Calu3 (cell line): Measurements from ENCODE around the gene ALG6. TPM values are rescaled to one million over a fixed set of nuclear protein-coding genes. Genes with fewer than 3 reads are reported as not detected.

Source experiments
- BruUV-seq: library from RNA; stranded (reverse); fragments of 400-500 nt; replicated peaks from 2 replicates; lab custom pipeline; 2021; lab: Mats Ljungman, UMichigan
- CTCF ChIA-PET: fragments of 300-600 bp; sonication (Branson Sonifier 250); formaldehyde crosslinking; loops from one replicate; lab custom pipeline; 2022; ENCODE audit warnings: antibody characterized with exemption; lab: Charles Lee
- DNase-seq: peaks from one replicate; pipeline ENCODE4 v3.0.0; 2022
- H3K27ac Mint-ChIP-seq: one replicate; pipeline ENCODE4 v1.8.0; 2022; ENCODE audit warnings: mixed read lengths; ENCODE audit not compliant: unreplicated experiment
- H3K27me3 Mint-ChIP-seq: one replicate; pipeline ENCODE4 v1.8.0; 2022; ENCODE audit warnings: mixed read lengths; ENCODE audit not compliant: unreplicated experiment
- H3K36me3 Mint-ChIP-seq: one replicate; pipeline ENCODE4 v1.8.0; 2022; ENCODE audit warnings: mild to moderate bottlenecking, moderate library complexity, mixed read lengths; ENCODE audit not compliant: insufficient read depth, unreplicated experiment
- H3K4me1 Mint-ChIP-seq: one replicate; pipeline ENCODE4 v1.8.0; 2022; ENCODE audit warnings: mild to moderate bottlenecking, low read depth, mixed read lengths; ENCODE audit not compliant: unreplicated experiment
- H3K4me3 Mint-ChIP-seq: one replicate; pipeline ENCODE4 v1.8.0; 2022; ENCODE audit warnings: mild to moderate bottlenecking, low read depth, moderate library complexity, mixed read lengths; ENCODE audit not compliant: unreplicated experiment
- H3K9me3 Mint-ChIP-seq: one replicate; pipeline ENCODE4 v1.8.0; 2022; ENCODE audit warnings: low read depth, mixed read lengths; ENCODE audit not compliant: unreplicated experiment
- CTCF ChIP-seq: fragments of 200-600 bp; IDR thresholded peaks from one replicate; pipeline ENCODE4 v1.8.0; 2022; ENCODE audit warnings: antibody characterized with exemption; ENCODE audit not compliant: unreplicated experiment
- intact Hi-C: fragments of 100-400 bp; cut with micrococcal nuclease; formaldehyde crosslinking; loops from one replicate; pipeline ENCODE4 v1.10.0; 2022; ENCODE audit not compliant: unreplicated experiment
- total RNA-seq: library from RNA; stranded (reverse); gene quantifications from 2 replicates; pipeline ENCODE4 v1.2.3, GENCODE V29; 2022

ALG6 gene
- total RNA-seq, 1 experiment from 2014 or later = 24.0 TPM

- no peak for DNase-seq
- H3K27me3 Mint-ChIP-seq = no peaks in the 10 kb centered on the region
- no peak overlapping the region for H3K4me3 Mint-ChIP-seq
- no peak for TF ChIP-seq CTCF
- H3K4me1 Mint-ChIP-seq = peaks cover 14% of the 10 kb centered on the region
- no peak overlapping the region for H3K27ac Mint-ChIP-seq
- peaks cover 2% of the 10 kb centered on the region for H3K9me3 Mint-ChIP-seq
- BruUV-seq = no TSS peak
- peaks cover 15% of the 10 kb centered on the region for H3K36me3 Mint-ChIP-seq
- CTCF ChIA-PET = no interaction called here
- intact Hi-C loops = no loop called here
Measured at GRCh38 chr1:63363014-63363413, 4.4 kb upstream of the ALG6 start.

GRCh38 chr1:63366908-63367214 lies 566 bp upstream of the ALG6 start:
- DNase-seq = no peak
- peak overlapping the region; percentile 61 for H3K27ac Mint-ChIP-seq
- no peaks in the 10 kb centered on the region for H3K27me3 Mint-ChIP-seq
- TF ChIP-seq CTCF = no peak
- H3K9me3 Mint-ChIP-seq = peaks cover 2% of the 10 kb centered on the region
- peaks cover 14% of the 10 kb centered on the region for H3K4me1 Mint-ChIP-seq
- H3K4me3 Mint-ChIP-seq = peak overlapping the region; percentile 100
- BruUV-seq = no TSS peak
- intact Hi-C loops = no loop called here
- CTCF ChIA-PET = no interaction called here
- peaks cover 21% of the 10 kb centered on the region for H3K36me3 Mint-ChIP-seq

- Mint-ChIP-seq H3K27me3 (no peaks in the 10 kb centered on the region), H3K27ac (peak overlapping the region; percentile 81), H3K36me3 (peaks cover 21% of the 10 kb centered on the region), H3K4me3 (peak overlapping the region; percentile 100), H3K4me1 (peaks cover 14% of the 10 kb centered on the region), H3K9me3 (peaks cover 2% of the 10 kb centered on the region)
- BruUV-seq = no TSS peak
- no peak for TF ChIP-seq CTCF
- intact Hi-C loops = no loop called here
- CTCF ChIA-PET = interaction anchor here (0.6 to 0.7 kb wide), 3 partner anchors 141 to 207 kb away, joined by 3 to 4 read pairs (median 4); no protein-coding TSS in a partner anchor
- DNase-seq = no peak
Measured at GRCh38 chr1:63368131-63368530, 704 bp downstream of the ALG6 start.

GRCh38 chr1:63379583-63379982 lies 12.2 kb downstream of the ALG6 start:
- CTCF ChIA-PET = no interaction called here
- H3K9me3 Mint-ChIP-seq = peaks cover 7% of the 10 kb centered on the region
- no peak for TF ChIP-seq CTCF
- no TSS peak for BruUV-seq
- intact Hi-C loops = no loop called here
- H3K27ac Mint-ChIP-seq = no peak overlapping the region
- H3K4me3 Mint-ChIP-seq = no peak overlapping the region
- H3K4me1 Mint-ChIP-seq = no peaks in the 10 kb centered on the region
- DNase-seq = no peak
- H3K36me3 Mint-ChIP-seq = no peaks in the 10 kb centered on the region
- H3K27me3 Mint-ChIP-seq = no peaks in the 10 kb centered on the region
